A549 (cell line): ENCODE measurements around the gene MAPT. TPM values are rescaled to one million over a fixed set of nuclear protein-coding genes. Genes with fewer than 3 reads are reported as not detected.

ENCODE experiments used
- ATAC-seq, 2 experiments: fragments of 200-7000 bp in 1 of 2; fragments of >200 bp in 1 of 2; cut with Nextera tagmentation in 1 of 2; cut with Tn5 transposase in 1 of 2; 3 replicates each; pipeline versions ENCODE4 v1.8.0 to v1.9.1; 2018 to 2020; ENCODE audit warnings: mild to moderate bottlenecking in 1 of 2, moderate library complexity in 1 of 2
- CTCF ChIA-PET: fragments of 300-600 bp; sonication (Branson Sonifier 250); formaldehyde crosslinking; extraction: SDS; loops from one replicate; lab custom pipeline; 2021; ENCODE audit warnings: antibody characterized with exemption, inconsistent platforms; lab: Yijun Ruan, JAX
- POLR2A ChIA-PET: fragments of 350-600 bp; formaldehyde crosslinking; extraction: SDS; loops from one replicate; lab custom pipeline; 2021; ENCODE audit warnings: antibody characterized with exemption, inconsistent platforms; lab: Yijun Ruan, JAX
- DNase-seq, 2 experiments: peaks; one replicate each; pipeline versions ENCODE4 v3.0.0 to v3.0.0-alpha.2; 2011 to 2016; ENCODE audit warnings: low read depth in 1 of 2, low spot score in 1 of 2
- FAIRE-seq: peaks from 2 replicates; lab custom pipeline; 2011; peaks lifted over from hg19 to GRCh38; lab: Jason Lieb, UNC
- H3K27ac ChIP-seq, 2 experiments: fragments of >200 bp; sonication (Bioruptor Twin); formaldehyde crosslinking; 3 replicates each; pipeline ENCODE4 v1.5.1; 2016 to 2017
- H3K4me1 ChIP-seq: fragments of >200 bp; sonication (Bioruptor Twin); formaldehyde crosslinking; 3 replicates; pipeline ENCODE4 v1.6.1; 2016
- H3K4me2 ChIP-seq: fragments of >200 bp; sonication (Bioruptor Twin); formaldehyde crosslinking; 3 replicates; pipeline ENCODE4 v1.6.1; 2016
- H3K4me3 ChIP-seq: fragments of >200 bp; sonication (Bioruptor Twin); formaldehyde crosslinking; 3 replicates; pipeline ENCODE4 v1.5.1; 2016
- H3K9me3 ChIP-seq: fragments of >200 bp; sonication (Bioruptor Twin); formaldehyde crosslinking; 3 replicates; pipeline ENCODE4 v1.6.1; 2016
- CBX2 ChIP-seq: fragments of 200-600 bp; sonication (generic); IDR thresholded peaks from 2 replicates; pipeline ENCODE4 v1.6.1; 2016; ENCODE audit warnings: low read depth, mild to moderate bottlenecking, borderline replicate concordance
- CHD2 ChIP-seq: fragments of 150-350 bp; IDR thresholded peaks from 2 replicates; pipeline ENCODE4 v1.6.1; 2014; ENCODE audit warnings: low read length; ENCODE audit not compliant: partially characterized antibody
- CHD4 ChIP-seq: fragments of 200-600 bp; sonication (generic); IDR thresholded peaks from 2 replicates; pipeline ENCODE4 v1.6.1; 2016; ENCODE audit warnings: antibody characterized with exemption, mild to moderate bottlenecking, borderline replicate concordance
- EHF ChIP-seq: fragments of 250-450 bp; sonication (Bioruptor Pico); IDR thresholded peaks from 2 replicates; pipeline ENCODE4 v1.5.0; 2020; ENCODE audit warnings: mild to moderate bottlenecking
- FOSB ChIP-seq: fragments of 250-450 bp; sonication (Bioruptor Pico); IDR thresholded peaks from 2 replicates; pipeline ENCODE4 v1.5.0; 2020; ENCODE audit warnings: mild to moderate bottlenecking, moderate library complexity
- HDAC2 ChIP-seq: fragments of 200-600 bp; sonication (generic); IDR thresholded peaks from 2 replicates; pipeline ENCODE4 v1.6.1; 2016
- HOXB13 ChIP-seq: fragments of 250-450 bp; sonication (Bioruptor Pico); IDR thresholded peaks from 2 replicates; pipeline ENCODE4 v1.5.0; 2020; ENCODE audit warnings: low read depth, mild to moderate bottlenecking, moderate library complexity
- HOXB5 ChIP-seq: fragments of 250-450 bp; sonication (Bioruptor Pico); IDR thresholded peaks from 2 replicates; pipeline ENCODE4 v1.5.0; 2020; ENCODE audit warnings: mild to moderate bottlenecking, moderate library complexity
- MAFK ChIP-seq: fragments of 450-650 bp; IDR thresholded peaks from 2 replicates; pipeline ENCODE4 v1.6.1; 2014; ENCODE audit not compliant: partially characterized antibody
- NPAS2 ChIP-seq: fragments of 250-450 bp; sonication (Bioruptor Pico); IDR thresholded peaks from 2 replicates; pipeline ENCODE4 v1.8.0; 2022; ENCODE audit warnings: mild to moderate bottlenecking, moderate library complexity, borderline replicate concordance
- NR3C1 ChIP-seq: fragments of >200 bp; sonication (Bioruptor Twin); formaldehyde crosslinking; IDR thresholded peaks from 3 replicates; pipeline ENCODE4 v1.6.1; 2017
- POLR2A ChIP-seq: IDR thresholded peaks from 2 replicates; pipeline ENCODE4 v1.6.1; 2012; ENCODE audit warnings: mild to moderate bottlenecking, low read length
- POLR2AphosphoS2 ChIP-seq: conservative IDR thresholded peaks from 2 replicates; pipeline ENCODE4 v1.6.1; 2012; ENCODE audit warnings: low read length, improper control_type of control experiment, inconsistent platforms
- RCOR1 ChIP-seq: fragments of 150-350 bp; IDR thresholded peaks from 2 replicates; pipeline ENCODE4 v1.6.1; 2014; ENCODE audit warnings: antibody characterized with exemption, low read length, low read depth
- RFX5 ChIP-seq: fragments of 450-650 bp; IDR thresholded peaks from 2 replicates; pipeline ENCODE4 v1.7.1; 2014; ENCODE audit warnings: antibody characterized with exemption, mild to moderate bottlenecking, moderate library complexity
- RNF2 ChIP-seq: fragments of 200-600 bp; sonication (generic); IDR thresholded peaks from 2 replicates; pipeline ENCODE4 v1.6.1; 2016; ENCODE audit warnings: low read depth, mild to moderate bottlenecking, antibody characterized with exemption, moderate library complexity, borderline replicate concordance
- WGBS: methylation state at CpG from one replicate; pipeline ENCODE4 v1.1.6; 2017; ENCODE audit errors: missing lambda C conversion rate; 5-methylcytosine and 5-hydroxymethylcytosine counted together
- polyA plus RNA-seq, 4 experiments: library from polyadenylated mRNA; depleted of rRNA in 3 of 4; stranded (reverse); fragments of >200 nt; fragmentation: RNase III in 1 of 4; extraction: RNeasy Plus Mini Kit Qiagen cat#74134 plus additional on column Dnase treatment in 1 of 4; gene quantifications; 2 replicates in 3 of 4; 3 replicates in 1 of 4; pipeline ENCODE4 v1.2.3, GENCODE V29; 2011 to 2017
- TF ChIP-seq, protein P1 (sequence below): fragments of 250-450 bp; sonication (Bioruptor Pico); IDR thresholded peaks from 2 replicates; pipeline ENCODE4 v1.5.0; 2021; ENCODE audit warnings: mild to moderate bottlenecking, moderate library complexity, borderline replicate concordance
- TF ChIP-seq, protein P2 (sequence below): fragments of >200 bp; sonication (Bioruptor Twin); formaldehyde crosslinking; IDR thresholded peaks from 3 replicates; pipeline ENCODE4 v1.6.1; 2016
- TF ChIP-seq, protein P3 (sequence below): fragments of >200 bp; sonication (Bioruptor Twin); formaldehyde crosslinking; IDR thresholded peaks from 2 replicates; pipeline ENCODE4 v1.6.1; 2016
- TF ChIP-seq, protein P4 (sequence below): fragments of >200 bp; sonication (Bioruptor Twin); formaldehyde crosslinking; IDR thresholded peaks from 3 replicates; pipeline ENCODE4 v1.5.1; 2016

MAPT gene
- polyA plus RNA-seq, 2 of the 4 experiments (the other 2 are of a cell fraction) = 1.2 to 1.6 TPM

DNA sequence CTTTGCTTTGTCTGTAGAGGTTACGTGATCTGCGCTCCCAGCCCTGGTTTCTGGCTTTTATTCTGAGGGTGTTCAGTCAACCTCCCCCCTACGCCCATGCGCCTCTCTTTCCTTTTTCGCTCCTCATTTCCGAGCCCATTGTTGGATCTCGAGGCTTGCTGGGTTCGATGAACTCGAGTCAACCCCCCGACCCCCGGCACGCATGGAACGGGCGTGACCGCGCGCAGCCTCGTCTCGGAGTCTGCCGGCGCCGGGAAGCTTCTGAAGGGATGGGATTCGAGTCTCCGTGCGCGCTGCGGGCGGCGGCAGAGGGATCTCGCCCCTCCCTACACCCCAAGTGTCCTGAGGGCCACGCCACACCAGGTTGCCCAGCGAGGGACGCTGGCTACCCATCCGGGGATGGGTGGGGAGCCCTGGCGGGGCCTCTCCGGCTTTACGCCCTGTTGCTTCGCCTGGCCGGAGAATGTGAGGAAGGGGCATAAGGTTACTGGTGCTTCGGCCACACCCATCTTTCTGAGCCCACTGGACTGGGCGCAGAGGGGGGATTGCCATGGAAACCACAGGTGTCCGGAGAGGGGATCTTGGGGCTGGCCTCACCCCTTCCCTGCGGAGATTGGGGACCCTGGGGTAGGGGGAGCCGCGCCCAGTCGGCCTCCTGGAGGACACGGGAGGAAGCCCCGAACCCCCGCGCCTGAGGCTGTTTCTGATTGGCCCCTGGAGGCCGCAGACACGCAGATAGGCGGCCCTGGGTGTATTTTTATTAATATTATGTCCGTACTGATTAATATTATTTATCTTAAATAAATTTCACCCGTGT lies 1.8 kb downstream of the MAPT start:
- Histone ChIP-seq H3K4me3 (peak overlapping the region; percentile 69), H3K27ac (no peak overlapping the region), H3K4me1 (peaks cover 22% of the 10 kb centered on the region)
- DNase-seq = peak in 1 of 2 experiments; percentile 45
- WGBS = 11% methylated on average over 46 of the region's 55 CpGs
- ChIA-PET CTCF (interaction anchor here (0.9 to 1.7 kb wide), 3 partner anchors 36 to 53 kb away, joined by 3 to 8 read pairs (median 3); no protein-coding TSS in a partner anchor), POLR2A (interaction anchor here (1.6 kb wide), 1 partner anchor 53 kb away, joined by 3 read pairs; no protein-coding TSS in a partner anchor)
- TF ChIP-seq NPAS2 (CRISPR knock-in tag) (no peak), MAFK (no peak), HDAC2 (no peak), POLR2AphosphoS2 (no peak), FOSB (CRISPR knock-in tag) (no peak), CBX2 (no peak), RCOR1 (no peak), NR3C1 (no peak), RNF2 (no peak), RFX5 (no peak), HOXB5 (CRISPR knock-in tag) (no peak), HOXB13 (CRISPR knock-in tag) (no peak), CHD4 (no peak)
- TF ChIP-seq, protein P1, sequence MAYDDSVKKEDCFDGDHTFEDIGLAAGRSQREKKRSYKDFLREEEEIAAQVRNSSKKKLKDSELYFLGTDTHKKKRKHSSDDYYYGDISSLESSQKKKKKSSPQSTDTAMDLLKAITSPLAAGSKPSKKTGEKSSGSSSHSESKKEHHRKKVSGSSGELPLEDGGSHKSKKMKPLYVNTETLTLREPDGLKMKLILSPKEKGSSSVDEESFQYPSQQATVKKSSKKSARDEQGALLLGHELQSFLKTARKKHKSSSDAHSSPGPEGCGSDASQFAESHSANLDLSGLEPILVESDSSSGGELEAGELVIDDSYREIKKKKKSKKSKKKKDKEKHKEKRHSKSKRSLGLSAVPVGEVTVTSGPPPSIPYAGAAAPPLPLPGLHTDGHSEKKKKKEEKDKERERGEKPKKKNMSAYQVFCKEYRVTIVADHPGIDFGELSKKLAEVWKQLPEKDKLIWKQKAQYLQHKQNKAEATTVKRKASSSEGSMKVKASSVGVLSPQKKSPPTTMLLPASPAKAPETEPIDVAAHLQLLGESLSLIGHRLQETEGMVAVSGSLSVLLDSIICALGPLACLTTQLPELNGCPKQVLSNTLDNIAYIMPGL (CRISPR knock-in tag) = no peak
- TF ChIP-seq, protein P2, sequence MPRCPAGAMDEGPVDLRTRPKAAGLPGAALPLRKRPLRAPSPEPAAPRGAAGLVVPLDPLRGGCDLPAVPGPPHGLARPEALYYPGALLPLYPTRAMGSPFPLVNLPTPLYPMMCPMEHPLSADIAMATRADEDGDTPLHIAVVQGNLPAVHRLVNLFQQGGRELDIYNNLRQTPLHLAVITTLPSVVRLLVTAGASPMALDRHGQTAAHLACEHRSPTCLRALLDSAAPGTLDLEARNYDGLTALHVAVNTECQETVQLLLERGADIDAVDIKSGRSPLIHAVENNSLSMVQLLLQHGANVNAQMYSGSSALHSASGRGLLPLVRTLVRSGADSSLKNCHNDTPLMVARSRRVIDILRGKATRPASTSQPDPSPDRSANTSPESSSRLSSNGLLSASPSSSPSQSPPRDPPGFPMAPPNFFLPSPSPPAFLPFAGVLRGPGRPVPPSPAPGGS = no peak
- TF ChIP-seq, protein P3, sequence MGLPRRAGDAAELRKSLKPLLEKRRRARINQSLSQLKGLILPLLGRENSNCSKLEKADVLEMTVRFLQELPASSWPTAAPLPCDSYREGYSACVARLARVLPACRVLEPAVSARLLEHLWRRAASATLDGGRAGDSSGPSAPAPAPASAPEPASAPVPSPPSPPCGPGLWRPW = no peak
- TF ChIP-seq, protein P4, sequence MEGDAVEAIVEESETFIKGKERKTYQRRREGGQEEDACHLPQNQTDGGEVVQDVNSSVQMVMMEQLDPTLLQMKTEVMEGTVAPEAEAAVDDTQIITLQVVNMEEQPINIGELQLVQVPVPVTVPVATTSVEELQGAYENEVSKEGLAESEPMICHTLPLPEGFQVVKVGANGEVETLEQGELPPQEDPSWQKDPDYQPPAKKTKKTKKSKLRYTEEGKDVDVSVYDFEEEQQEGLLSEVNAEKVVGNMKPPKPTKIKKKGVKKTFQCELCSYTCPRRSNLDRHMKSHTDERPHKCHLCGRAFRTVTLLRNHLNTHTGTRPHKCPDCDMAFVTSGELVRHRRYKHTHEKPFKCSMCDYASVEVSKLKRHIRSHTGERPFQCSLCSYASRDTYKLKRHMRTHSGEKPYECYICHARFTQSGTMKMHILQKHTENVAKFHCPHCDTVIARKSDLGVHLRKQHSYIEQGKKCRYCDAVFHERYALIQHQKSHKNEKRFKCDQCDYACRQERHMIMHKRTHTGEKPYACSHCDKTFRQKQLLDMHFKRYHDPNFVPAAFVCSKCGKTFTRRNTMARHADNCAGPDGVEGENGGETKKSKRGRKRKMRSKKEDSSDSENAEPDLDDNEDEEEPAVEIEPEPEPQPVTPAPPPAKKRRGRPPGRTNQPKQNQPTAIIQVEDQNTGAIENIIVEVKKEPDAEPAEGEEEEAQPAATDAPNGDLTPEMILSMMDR = no peak
- TF ChIP-seq, all 56 proteins: peak for 0
- H3K9me3 ChIP-seq = no peaks in the 10 kb centered on the region
- peak overlapping the region; percentile 99 for H3K4me2 ChIP-seq
- FAIRE-seq (no peak), ATAC-seq (no peak; a peak in 1 of 6 replicates)

DNA sequence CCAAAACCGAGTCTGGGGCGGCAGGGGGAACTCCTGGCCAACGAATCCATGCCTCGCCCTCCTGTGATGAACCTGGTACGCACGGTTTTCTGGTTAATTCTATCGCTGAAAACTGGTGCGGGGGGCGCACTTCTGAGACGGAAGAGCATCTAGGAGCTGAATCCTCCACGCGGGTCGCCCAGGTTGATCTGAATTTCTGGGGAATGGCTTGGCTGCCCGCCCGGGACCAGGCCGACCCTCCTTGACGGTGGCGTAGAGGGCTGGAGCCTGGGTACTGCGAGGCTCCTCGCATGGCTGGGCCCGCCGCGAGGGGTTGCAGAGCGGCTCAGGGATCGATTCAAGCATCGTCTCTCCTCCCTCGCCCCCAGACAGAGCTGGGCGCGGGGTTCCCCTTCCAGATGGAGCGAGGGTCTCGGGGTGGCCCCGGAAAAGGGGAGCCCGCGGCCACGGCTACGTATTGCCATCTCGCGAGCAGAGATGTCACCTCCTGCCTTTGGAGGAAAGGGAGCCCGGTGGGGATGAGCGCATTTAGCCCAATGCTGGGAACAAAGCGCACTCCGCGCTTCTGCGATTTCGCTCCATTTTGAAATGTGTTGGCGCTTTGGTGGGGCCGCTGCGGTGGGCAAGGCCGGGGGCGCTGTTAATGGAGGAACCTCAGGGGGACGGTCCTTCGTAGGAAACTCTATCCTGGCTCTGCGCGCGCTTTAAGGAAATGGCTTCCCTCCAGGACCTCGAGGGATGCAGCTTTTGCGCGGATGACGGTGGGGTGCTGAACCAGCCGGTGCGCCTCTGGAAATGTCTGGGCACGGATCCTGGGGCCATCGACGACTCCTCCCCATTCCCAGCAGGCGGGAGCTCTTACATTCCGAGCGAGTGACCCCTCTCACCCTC lies 2.7 kb downstream of the MAPT start:
- ATAC-seq = peak in 1 of 2 experiments; percentile 10; a peak in 1 of 6 replicates
- peak; percentile 50 for TF ChIP-seq CHD2
- no peak for TF ChIP-seq POLR2A
- no peak for TF ChIP-seq EHF (CRISPR knock-in tag)
- POLR2A ChIA-PET = interaction anchor here (1.6 kb wide), 1 partner anchor 52 kb away, joined by 3 read pairs; no protein-coding TSS in a partner anchor

More for the DNA sequence above, 2.7 kb downstream of the MAPT start:
- Histone ChIP-seq H3K4me2 (peak overlapping the region; percentile 99), H3K4me3 (peak overlapping the region; percentile 69), H3K27ac (no peak overlapping the region), H3K4me1 (peaks cover 22% of the 10 kb centered on the region), H3K9me3 (no peaks in the 10 kb centered on the region)
- CTCF ChIA-PET = interaction anchor here (0.9 to 1.7 kb wide), 5 partner anchors 9 to 249 kb away, joined by 3 to 8 read pairs (median 3); no protein-coding TSS in a partner anchor
- peak; percentile 49 to 63 for DNase-seq
- FAIRE-seq = no peak
- 6% methylated on average over 55 of the region's 67 CpGs for WGBS
